GM19395 (cell line): ENCODE data around the gene MDM4.

Experiments
- ATAC-seq: cut with Tn5 transposase; IDR thresholded peaks from one replicate; pipeline ENCODE4 v1.9.1; 2021; ENCODE audit warnings: mild to moderate bottlenecking, moderate library complexity; ENCODE audit not compliant: unreplicated experiment

The MDM4 gene

DNA sequence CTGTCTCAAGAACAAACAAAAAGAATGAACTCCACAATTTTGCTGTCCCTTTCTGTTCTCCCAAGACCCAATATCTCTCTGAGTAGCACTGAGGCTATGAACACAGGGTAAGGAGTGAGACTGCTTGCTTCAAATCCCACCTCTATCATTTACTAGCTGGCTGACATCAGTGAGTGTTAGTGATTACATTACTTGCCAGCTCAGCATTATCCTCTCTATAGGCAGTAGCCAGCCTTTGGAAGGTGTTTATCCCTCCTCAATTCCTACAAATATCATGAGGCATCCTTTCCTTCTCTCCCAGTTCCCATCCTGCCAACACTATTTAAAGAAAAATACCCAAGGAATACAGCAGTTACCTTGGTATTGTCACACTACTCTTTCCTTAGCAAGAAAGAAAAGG is 24.6 kb upstream of the MDM4 start:
- ATAC-seq: no peak

DNA sequence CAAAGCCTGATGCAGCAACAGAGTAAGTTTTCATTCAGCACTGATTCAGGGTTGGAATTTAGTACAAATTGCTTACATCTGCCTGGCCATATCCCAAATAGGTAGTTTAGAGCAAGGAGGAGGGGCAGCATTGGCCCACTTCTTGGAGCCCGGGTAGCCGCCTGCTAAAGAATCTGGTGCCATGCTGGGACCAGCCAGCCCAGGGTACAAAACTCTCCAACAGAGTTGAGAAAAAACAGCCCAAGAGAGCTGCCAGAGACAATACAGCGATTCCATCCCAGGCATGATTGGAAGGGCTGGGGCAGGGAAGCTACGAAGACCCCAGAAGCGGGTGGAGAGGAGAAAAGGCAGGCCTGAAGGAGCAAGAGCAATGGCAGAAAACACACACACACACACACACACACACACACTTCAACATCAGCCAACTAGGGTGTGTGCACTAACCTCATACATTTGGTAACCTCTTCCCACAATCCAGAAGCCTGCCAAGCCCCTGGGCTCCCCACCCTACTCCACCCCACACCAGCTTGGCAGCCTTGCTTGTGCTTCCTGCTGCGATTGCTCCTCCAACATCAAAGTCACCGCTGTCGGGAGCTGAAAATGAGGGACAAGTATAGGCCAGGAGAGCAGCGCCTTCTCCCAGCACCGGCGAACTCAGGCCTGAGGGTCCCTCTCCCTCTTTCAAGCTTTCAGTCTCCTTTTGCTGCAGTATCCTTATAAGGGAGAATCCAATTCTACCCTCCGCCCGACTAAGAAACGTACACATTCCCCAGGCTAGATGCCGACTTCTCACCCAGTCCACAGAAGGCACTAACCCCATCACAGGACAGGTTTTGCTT is 22.8 kb upstream of the MDM4 start:
- no peak for ATAC-seq

DNA sequence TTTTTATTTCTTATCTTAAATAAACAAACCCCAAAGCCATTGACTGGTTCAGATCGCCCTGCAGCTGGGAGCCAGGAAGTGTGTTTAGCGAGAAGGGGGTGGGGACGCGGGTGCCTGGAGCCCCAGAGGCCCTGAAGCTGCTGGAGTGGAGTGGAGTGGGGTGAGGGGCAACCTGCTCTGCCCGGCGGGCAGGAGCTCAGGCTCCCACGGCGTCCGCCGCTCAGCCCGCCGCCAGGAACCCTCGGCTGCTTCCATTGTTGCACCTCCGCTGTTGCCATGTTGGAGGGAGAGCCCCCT is 22.3 kb upstream of the MDM4 start:
- peak; percentile 46 for ATAC-seq

DNA sequence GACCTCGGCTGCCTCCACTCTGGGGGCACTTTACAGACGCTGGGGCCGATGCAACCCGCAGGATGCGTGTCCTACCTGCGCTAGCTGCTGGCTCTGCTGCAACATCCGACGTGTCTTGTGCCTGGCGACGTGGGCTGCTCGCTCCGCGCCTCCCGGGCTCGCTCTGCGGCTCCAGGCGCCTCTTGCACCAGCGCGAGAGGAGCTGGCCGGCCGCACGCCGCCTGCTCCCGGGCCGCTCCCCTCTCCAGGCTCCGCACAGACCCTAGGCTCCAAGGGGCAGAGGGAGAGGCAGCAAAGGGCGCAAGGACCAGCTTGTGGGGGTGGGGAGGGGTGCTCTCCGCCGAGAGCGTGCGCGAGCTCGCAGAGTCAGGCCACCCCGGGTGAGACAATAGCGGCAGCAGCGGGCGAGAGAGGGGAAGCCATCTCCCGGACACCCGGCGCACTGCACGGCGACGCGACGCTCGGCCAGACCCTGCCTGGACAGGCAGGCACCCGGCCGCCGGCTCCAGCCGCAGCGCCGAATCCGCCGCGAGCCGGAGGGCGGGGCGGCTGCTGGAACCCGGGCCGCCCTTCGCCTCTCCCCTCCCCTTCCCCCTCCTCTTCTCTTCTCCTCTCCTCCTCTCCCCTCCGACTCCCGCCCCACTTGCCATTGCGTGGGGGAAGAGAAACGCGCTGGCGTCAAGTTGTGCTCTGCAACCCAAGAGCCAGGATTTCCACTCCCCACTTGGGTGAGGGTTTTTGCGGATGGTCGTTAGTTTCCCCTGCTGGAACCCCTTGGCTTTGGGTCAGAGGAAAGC is 21.7 kb upstream of the MDM4 start, which contains the start of gene PIK3C2B:
Gene PIK3C2B (minus strand): TSS at position 525 of the 797 bp plus-strand sequence. CDS start 25,003 bp downstream, outside the sequence.
- ATAC-seq: peak; percentile 86

DNA sequence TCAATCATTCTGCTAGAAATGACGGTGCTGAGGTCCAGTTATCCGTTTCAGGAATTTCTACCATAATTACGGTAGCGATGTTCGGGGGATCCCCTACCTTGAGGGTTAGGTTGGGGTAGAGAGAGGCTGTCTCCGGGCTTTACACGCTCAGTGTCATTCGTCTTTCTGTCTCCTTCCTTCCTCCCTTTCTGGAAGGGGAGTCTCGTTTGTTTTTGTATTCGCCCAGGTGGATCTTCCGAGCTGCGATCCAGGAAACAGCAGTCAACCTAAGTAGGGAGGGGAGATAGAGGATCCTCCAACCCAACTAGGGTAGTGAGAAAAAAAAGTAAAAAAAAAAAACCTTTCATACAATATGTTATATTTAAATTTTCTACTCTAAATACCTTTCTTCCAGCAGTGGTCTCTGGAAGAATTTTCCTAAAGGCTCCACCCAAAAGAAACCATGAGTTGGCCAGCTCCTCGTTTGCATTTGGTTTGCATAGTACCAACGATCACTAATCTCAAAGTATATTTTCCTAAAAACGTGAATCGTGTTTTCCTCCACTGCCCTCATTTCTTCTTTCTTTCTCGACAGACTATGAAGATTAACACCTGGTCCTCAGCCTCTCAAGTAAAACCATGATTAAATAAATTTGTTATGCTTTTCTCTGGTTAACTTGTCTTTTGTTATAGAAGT is 21.0 kb upstream of the MDM4 start:
- ATAC-seq: peak; percentile 44

DNA sequence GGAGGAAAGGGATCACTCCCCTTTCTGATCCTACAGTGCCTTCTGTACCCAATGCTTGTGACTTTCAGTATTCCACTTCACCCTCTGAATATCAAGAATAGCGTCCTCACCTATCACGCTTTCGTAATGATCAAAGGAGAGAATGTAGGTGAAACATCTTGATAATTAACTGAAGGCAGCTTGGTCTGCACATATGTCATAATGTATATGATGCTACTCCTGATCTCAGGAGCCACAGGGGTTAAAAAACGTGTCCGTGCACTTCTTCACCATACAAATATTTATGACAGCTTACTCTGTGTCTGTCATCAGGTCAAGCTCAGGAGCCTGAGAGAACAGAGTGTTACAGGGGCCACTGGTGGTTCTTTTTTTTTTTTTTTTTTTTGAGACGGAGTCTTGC is 20.4 kb upstream of the MDM4 start:
- ATAC-seq: no peak

DNA sequence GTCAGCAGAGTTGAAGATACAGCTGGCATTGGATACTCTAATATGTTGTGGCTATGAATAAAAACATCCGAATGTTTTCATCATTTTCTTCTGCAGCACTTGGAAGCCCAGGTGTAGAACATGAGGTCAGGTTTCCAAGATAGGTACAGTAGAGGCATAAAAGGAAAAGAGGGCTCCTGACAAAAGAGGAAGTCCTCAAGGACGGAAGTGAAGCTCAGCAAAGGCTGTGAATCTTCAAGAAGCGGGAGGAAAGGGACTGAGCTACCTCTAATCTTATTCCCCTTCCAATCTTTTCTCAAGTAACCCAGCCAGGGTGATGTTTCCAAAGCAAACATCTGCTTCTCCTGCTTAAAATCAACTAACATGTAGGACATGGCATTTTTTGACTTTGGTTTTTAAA is 17.2 kb upstream of the MDM4 start:
- ATAC-seq: no peak

DNA sequence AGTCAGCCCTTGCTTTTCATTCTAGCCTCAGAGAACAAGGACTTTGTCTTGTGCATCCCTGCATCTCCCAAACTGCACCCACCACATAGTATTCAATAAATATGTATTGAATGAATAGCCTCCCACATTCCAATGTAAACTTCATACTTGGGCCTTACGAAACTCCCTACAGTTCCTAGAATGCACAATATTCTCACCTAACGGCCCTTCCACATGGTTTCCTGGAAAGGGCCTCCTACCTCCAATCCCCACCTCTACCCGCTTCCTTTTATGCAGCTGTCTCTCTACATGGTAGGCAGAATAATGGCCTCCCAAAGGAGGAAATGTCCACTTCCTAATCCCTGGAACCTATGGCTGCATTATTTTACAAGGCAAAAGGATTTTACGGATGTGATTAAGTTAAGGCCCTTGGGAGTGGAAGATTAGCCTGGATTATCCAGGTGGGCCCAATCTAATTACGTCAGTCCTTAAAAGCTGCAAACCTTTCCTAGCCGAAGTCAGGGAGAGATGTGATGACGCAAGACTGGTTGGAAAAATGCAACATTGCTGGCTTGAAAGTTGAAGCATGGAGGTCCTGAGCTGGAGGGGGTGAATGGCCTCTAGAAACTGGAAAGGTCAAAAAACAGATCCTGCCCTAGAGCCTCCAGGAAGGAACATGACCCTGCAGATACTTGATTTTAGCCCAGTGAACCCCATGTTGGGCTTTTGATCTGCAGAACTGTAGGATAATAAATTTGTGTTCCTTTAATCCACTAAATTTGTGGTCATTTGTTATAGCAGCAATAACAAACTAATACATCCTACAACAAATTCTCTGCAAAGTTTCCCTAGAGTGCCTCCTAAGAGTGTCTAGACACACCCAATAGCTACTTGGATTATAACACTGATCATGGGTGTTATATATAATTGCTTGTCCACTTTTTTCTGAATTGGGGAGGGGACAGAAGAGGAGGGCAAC is 16.4 kb upstream of the MDM4 start:
- ATAC-seq: no peak

DNA sequence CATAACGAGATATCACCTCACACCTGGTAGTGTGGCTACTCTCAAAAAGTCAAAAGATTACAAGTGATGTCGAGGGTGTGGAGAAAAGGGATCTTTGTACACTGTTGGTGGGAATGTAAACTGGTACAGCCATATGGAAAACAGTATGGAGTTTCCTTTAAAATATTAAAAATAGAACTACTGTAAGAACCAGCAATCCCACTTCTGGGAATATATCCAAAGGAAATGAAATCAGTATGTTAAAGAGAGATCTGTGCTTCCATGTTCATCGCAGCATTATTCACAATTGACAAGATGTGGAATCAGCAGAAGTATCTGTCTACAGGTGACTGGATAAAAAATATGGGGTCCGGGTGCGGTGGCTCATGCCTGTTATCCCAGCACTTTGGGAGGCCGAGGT is 14.0 kb upstream of the MDM4 start:
- ATAC-seq: no peak

DNA sequence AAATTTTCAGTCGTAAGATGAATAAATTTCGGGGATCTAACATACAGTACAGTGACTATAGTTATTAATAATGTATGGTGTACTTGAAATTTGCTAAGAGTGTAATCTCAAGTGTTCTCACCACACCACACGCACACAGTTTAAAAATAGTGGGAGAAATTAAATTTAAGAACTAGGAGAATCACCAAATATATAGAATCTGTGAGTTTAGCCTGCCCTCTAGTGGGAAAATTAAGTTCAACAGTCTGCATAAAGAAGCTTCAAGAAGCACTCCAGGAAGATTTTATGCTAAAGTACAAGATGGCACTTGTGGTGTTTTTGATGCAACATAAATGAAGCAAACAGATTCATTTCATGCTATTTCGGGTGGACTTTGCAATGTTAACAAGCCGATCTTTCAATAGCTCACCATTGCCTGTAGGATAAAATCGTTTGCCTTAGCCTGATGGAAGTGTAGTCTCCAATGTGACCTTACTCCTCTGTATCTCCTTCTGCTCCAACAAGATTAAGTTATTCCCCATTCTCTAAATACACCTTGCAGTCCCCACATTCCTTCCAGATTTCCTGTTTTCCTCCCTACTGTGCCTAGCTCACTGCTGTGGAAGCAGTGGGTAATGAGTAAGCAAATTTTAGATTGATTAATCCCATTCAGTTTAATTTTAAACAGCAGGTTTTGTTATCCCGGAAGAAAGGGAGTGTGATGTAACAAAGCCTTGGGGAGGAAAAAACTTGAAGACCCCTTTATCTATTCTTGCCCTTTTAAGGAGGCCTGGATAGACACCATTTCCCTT is 12.9 kb upstream of the MDM4 start:
- no peak for ATAC-seq

DNA sequence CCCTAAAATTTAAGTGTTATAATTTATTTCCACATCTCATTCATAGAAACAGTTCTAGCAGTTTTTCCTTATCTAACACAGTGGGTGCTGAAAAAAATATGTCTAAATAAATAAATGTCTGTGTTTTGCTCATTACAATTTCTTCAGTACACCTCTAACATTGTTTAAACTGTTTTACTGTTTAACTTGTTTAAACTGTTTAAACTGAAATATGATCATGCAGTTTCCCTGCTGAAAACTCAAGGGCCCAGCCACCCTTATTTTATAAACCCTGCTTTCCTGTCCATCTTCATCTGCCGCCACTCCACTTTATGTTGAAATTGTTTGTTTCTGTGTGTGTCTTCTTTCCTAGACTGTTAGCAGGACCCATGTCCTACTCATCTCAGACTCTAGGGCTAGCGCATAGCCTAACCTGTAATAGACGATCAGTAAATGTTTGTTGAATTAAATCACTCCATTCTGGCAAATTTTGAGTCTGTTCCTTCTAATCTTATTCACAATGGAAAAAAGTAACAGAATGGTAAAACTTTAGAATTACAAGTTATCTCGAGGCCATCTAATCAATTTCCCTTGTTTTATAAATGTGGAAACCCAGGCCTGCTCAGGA is 12.2 kb upstream of the MDM4 start:
- ATAC-seq: no peak

DNA sequence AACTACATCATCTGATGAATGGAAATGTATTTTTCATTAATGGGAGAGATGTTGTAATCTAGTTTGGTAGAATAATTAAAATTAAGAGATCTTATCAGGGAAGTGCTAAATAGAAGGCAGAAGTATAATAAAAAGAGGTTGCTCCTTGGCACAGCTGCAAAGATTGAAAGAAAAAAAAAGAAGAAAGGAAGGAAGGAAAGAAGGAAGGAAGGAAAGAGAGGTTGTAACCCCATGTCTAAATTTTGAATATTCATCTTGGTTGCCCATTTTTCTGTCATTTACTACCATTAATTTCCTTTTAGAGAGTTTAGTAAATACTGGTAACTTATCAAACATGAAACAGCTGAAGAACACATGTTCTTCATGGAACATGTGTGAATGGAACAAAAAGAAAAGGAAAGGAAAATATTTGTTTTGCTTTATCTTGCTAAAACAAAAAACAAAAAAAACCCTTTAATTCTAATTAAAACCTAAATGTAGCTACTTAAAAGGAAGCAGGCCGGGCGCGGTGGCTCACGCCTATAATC is 10.5 kb upstream of the MDM4 start:
- ATAC-seq: no peak

DNA sequence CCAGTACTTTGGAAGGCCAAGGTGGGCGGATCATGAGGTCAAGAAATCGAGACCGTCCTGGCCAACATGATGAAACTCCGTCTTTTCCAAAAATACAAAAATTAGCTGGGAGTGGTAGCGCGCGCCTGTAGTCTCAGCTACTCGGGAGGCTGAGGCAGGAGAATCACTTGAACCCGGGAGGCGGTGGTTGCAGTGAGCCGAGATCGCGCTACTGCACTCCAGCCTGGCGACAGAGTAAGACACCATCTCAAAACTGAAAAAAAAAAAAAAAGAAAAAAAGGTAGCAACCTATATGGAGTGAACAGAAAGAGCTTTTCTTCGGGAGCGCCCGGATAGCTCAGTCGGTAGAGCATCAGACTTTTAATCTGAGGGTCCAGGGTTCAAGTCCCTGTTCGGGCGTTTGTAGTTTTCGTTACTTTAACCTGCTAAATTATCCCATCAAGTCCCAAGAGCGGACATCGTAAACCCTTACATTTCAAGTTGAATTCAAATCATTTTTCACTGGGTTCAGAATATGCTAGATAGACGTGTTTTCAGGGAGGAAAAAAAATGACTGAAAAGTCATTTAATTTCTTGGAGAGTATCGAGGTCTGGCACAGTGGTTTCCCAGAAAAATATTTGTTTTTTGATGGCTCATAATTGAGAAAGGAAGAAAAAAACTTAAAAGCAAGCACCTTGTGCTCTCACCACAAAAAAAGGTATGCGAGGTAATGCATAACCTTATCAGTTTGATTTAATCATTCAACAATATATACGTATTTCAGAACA is 9.8 kb upstream of the MDM4 start:
- peak; percentile 74 for ATAC-seq

DNA sequence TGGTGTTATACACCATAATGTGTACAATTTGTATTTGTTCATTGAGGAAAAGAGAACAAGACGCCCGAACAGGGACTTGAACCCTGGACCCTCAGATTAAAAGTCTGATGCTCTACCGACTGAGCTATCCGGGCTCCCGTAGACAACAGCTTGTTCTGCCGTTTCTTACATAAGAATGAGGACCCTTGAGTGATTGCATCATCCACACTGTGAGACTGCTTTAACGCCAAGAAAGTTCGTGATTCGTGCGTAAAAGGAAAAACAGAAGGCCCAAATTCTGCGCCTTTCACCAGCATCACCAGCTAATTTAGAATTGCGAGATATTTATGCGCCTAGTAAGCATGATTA is 9.3 kb upstream of the MDM4 start:
- ATAC-seq: peak; percentile 73

DNA sequence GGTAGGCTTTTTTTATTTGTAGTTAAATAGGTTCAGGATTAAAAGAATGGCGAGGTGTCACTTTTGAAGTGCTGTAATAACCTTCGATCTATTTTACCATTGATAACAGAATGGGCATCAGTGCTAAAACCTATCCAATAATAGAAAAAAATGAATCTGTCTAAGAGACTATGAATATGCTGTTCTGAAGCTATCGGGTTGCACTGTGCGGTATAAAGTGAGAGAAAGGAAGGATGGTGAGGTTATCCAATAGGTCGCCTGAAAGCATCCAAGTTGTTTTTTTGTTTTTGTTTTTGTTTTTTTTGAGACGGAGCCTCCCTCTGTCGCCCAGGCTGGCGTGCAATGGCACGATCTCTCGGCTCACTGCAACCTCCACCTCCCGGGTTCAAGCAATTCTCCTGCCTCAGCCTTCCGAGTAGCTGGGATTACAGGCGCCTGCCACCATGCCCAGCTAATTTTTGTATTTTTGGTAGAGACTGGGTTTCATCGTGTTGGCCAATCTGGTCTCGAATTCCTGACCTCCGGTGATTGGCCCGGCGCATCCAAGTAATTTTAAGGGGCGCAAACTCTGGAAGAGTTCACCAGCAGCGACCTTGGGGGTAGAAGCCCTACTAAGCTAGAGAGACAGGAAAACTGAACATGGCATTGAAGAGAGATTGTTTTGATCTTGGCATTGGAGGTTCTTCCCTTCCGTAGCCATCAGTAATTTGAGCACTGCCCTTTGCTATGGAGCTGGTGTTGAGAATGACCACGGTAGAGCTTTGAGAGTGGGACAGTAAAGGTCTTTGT is 8.7 kb upstream of the MDM4 start:
- no peak for ATAC-seq

DNA sequence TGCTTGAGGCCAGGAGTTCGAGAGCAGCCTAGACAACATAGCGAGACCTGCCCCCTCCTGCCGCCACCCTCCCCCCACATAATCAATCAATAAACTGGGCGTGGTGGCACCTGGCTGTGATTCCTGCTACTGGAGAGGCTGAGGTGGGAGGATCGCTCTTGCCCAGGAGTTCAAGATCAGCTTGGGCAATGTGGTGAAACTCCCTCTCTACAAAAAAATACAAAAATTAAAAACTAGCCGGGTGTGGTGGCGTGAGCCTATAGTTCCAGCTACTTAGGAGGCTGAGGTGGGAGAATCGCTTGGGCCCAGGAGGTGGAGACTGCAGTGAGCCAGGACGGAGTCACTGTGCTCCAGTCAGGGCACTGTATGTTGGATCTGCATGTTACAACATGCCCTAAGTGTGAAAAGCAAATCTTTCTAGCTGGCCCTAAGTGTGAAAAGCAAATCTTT is 7.0 kb upstream of the MDM4 start:
- ATAC-seq: no peak

DNA sequence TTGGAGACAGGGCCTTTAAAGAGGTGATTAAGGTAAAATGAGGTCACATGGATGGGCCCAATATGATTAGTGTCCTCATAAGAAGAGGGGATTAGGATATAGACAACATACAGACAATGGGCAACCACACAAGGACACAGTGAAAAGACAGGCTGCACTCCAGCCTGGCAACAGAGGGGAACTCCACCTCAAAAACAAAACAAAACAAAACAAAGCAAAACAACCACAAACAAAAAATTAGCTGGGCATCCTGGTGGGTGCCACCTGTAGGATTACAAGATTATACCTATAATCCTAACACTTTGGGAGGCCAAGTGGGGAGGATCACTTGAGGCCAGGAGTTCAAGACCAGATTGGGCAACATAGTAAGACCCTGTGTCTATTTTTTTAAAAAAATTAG is 4.8 kb upstream of the MDM4 start:
- ATAC-seq: no peak
